SU-DHL-6 (cell line): ENCODE measurements around the gene AATK.

Experiments
- EZH2phosphoT487 ChIP-seq: fragments of 200-600 bp; sonication (generic), shearing (Covaris generic); conservative IDR thresholded peaks from 2 replicates; pipeline ENCODE4 v1.6.1; 2018; ENCODE audit warnings: mild to moderate bottlenecking, antibody characterized with exemption, low read length, moderate library complexity, mixed read lengths
- TF ChIP-seq, protein P1 (sequence below): fragments of 200-600 bp; sonication (generic); IDR thresholded peaks from one replicate; pipeline ENCODE4 v1.5.1; 2017; ENCODE audit warnings: antibody characterized with exemption, mild to moderate bottlenecking, low read length, moderate library complexity; ENCODE audit not compliant: insufficient read depth, poor library complexity, severe bottlenecking

DNA sequence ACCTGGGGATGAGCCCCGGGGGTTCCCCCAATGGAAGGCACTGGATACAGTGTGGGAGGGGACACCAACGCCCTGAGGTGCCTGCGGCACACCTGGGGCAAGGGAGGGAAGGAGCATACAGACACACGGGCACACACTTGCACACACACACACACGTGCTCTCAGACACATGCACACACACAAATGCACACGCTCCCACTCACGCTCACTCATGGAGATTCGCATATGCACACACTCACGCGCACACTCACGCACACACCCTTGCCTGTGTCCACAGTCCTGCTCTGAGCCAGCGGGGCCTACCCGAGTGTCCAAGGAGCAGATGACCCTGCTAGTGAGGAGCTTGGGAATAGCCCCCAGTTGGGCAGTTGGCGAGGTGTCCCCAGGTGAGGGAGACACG, 17.4 kb downstream of the AATK start:
- TF ChIP-seq, protein P1, sequence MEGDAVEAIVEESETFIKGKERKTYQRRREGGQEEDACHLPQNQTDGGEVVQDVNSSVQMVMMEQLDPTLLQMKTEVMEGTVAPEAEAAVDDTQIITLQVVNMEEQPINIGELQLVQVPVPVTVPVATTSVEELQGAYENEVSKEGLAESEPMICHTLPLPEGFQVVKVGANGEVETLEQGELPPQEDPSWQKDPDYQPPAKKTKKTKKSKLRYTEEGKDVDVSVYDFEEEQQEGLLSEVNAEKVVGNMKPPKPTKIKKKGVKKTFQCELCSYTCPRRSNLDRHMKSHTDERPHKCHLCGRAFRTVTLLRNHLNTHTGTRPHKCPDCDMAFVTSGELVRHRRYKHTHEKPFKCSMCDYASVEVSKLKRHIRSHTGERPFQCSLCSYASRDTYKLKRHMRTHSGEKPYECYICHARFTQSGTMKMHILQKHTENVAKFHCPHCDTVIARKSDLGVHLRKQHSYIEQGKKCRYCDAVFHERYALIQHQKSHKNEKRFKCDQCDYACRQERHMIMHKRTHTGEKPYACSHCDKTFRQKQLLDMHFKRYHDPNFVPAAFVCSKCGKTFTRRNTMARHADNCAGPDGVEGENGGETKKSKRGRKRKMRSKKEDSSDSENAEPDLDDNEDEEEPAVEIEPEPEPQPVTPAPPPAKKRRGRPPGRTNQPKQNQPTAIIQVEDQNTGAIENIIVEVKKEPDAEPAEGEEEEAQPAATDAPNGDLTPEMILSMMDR = no peak
- TF ChIP-seq EZH2phosphoT487 = no peak
